ENCODE measurements around the gene SYCP3. TPM values are rescaled to one million over a fixed set of nuclear protein-coding genes. Genes with fewer than 3 reads are reported as not detected.
"Not testable (repeated sequence)": the region's sequence is repeated elsewhere in the genome, so short reads cannot be mapped to it uniquely, and the experiment has no call there.

Gene SYCP3
- total RNA-seq, 1 donor from 2014 or later = 0.44 TPM

DNA sequence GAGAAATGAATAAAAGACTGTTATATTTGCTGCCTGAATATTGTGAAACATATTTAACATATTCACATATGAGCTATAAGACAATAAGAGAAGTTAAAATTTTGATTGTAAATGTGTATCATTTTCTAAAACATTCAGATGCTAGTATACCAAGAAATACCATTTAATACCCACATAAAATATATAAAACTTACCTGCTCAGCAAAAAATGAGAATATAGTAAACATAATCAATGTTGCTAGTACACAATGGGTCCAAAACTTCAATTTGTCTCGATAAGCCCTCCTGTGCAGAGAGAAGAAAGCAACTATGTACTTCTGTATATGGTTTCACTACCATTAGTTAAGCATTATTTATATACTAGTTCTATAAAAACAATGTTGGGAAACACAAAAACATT lies 9.6 kb upstream of the SYCP3 start:
- H3K4me3 Mint-ChIP-seq = no peak overlapping the region
- H3K27ac Mint-ChIP-seq = no peak overlapping the region
- no peak for DNase-seq (ENCODE audit: low spot score)
- intact Hi-C loops (cut with micrococcal nuclease) = no loop called here
- no peaks in the 10 kb centered on the region for H3K27me3 Mint-ChIP-seq (ENCODE audit: insufficient read depth)
- H3K9me3 Mint-ChIP-seq = no peaks in the 10 kb centered on the region
- H3K4me1 Mint-ChIP-seq (ENCODE audit: low read depth) = no peaks in the 10 kb centered on the region
- H3K36me3 Mint-ChIP-seq (ENCODE audit: low read depth) = peaks cover 36% of the 10 kb centered on the region

DNA sequence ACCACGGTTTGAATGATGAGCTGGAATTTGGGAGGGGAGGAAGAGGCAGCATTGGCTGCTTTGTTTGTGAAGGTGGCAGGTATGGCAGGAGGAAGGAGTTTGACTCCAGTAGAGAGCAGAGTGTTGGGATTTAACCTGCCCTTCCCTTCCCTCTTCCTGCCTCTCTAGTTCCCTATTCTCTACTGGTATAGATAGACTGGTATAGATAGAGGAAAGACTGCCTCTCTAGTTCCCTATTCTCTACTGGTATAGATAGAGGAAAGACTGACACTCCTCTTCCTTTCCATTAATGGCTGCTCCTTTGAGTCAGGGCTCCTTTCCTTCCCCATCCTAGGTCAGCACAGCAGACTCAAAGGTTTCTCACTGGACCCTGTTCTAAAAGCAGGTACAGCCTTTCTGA lies 8.4 kb upstream of the SYCP3 start:
- no peak overlapping the region for H3K4me3 Mint-ChIP-seq
- no peaks in the 10 kb centered on the region for H3K4me1 Mint-ChIP-seq (ENCODE audit: low read depth)
- H3K27ac Mint-ChIP-seq = no peak overlapping the region
- H3K36me3 Mint-ChIP-seq (ENCODE audit: low read depth) = peaks cover 37% of the 10 kb centered on the region
- intact Hi-C loops (cut with micrococcal nuclease) = no loop called here
- H3K27me3 Mint-ChIP-seq (ENCODE audit: insufficient read depth) = no peaks in the 10 kb centered on the region
- no peaks in the 10 kb centered on the region for H3K9me3 Mint-ChIP-seq
- DNase-seq (ENCODE audit: low spot score) = no peak

DNA sequence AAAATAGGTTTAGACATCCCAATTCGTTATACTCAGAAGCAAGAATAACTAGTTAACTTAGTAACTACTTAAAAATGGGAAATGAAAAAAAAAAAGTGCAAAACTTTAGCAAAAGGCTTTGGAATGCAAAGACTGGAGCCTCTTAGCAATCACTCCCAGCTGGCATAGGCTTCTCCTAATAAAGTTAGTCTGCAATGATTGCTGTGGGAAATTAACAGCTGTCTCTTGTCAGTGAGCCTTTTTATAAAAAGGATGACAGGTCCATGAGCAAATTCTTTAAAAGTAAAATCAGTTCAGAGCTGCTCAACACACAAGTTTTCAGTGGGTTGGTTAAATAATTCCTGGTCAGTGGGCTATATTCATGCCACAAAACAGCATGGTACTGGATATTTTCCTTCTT lies 7.4 kb upstream of the SYCP3 start:
- Mint-ChIP-seq H3K27ac (no peak overlapping the region), H3K4me3 (no peak overlapping the region), H3K36me3 (ENCODE audit: low read depth) (peaks cover 32% of the 10 kb centered on the region), H3K9me3 (no peaks in the 10 kb centered on the region), H3K4me1 (ENCODE audit: low read depth) (no peaks in the 10 kb centered on the region), H3K27me3 (ENCODE audit: insufficient read depth) (no peaks in the 10 kb centered on the region)
- intact Hi-C loops (cut with micrococcal nuclease) = no loop called here
- DNase-seq (ENCODE audit: low spot score) = no peak

DNA sequence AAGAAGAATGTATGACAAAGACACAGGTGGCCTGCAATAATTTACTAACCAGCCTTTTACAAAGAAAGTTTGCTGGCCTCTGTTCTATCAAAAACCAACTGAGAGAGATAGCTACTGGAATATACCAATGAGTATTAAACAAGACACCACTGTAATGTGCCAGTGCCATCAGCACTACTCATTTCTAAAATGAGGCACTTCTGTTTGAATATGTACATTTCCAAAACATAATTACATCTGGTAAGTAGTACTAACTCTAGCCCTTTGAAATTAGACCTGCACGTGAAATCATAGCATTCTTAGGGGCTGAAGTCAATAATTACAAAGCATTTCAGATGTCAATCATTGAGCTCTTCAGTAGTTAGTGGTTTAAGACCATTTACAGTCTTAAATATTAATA lies 6.9 kb upstream of the SYCP3 start:
- peaks cover 31% of the 10 kb centered on the region for H3K36me3 Mint-ChIP-seq (ENCODE audit: low read depth)
- H3K4me1 Mint-ChIP-seq (ENCODE audit: low read depth) = no peaks in the 10 kb centered on the region

DNA sequence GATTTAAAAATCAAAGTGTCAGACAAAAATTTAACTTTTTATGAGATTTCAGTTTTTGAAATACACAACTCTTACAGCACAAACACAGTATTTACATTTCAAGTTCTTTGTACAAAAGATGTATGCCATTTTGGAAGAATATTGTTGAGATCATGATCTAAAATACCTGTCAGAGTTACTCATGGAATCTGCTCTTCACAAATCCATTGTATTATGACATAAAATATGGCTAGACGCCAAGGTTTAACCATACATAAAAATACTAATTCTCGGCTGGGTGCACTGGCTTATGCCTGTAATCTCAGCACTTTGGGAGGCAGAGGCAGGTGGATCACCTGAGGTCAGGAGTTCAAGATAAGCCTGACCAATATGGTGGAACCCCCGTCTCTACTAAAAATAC lies 6.2 kb upstream of the SYCP3 start:
- DNase-seq (ENCODE audit: low spot score) = no peak
- Mint-ChIP-seq H3K9me3 (no peaks in the 10 kb centered on the region), H3K4me1 (ENCODE audit: low read depth) (no peaks in the 10 kb centered on the region), H3K36me3 (ENCODE audit: low read depth) (peaks cover 28% of the 10 kb centered on the region), H3K27me3 (ENCODE audit: insufficient read depth) (no peaks in the 10 kb centered on the region), H3K4me3 (no peak overlapping the region), H3K27ac (no peak overlapping the region)
- intact Hi-C loops (cut with micrococcal nuclease) = no loop called here

More for the DNA sequence above, 6.9 kb upstream of the SYCP3 start:
- no peak overlapping the region for H3K27ac Mint-ChIP-seq
- no peaks in the 10 kb centered on the region for H3K9me3 Mint-ChIP-seq
- H3K4me3 Mint-ChIP-seq = no peak overlapping the region
- intact Hi-C loops (cut with micrococcal nuclease) = no loop called here
- DNase-seq (ENCODE audit: low spot score) = no peak
- no peaks in the 10 kb centered on the region for H3K27me3 Mint-ChIP-seq (ENCODE audit: insufficient read depth)

DNA sequence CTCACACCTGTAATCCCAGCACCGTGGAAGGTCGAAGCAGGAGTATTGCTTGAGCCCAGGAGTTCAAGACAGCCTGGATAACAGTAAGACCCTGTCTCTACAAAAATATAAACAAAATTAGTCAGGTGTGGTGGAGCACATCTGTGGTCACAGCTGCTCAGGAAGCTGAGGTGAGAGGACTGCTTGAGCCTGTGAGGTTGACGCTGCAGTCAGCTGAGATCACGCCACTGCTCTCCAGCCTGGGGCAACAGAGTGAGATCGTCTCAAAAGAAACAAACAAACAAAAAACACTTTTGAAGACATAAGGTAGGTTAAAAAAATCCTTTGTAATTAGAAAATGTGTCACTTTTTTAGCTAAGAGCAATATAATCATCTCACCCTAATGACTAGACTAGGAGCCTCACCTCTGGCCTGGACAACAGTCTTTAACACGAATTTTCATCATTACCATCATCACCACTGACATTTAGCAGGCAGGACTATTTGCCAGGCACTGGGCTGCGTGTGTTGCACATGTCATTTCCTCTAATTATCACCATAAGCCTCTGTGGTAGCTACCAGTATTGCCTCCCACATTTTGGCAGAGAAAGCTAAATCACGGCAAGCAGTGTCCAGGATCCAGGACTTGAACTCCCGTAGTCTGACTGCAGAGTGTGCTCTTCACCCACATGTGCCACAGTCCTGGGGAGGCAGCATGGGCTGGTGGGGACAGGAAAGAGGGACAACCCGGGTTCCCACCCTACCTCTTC lies 4.6 kb upstream of the SYCP3 start:
- peaks cover 22% of the 10 kb centered on the region for H3K36me3 Mint-ChIP-seq (ENCODE audit: low read depth)
- intact Hi-C loops (cut with micrococcal nuclease) = no loop called here
- H3K27ac Mint-ChIP-seq = no peak overlapping the region
- DNase-seq (ENCODE audit: low spot score) = no peak
- no peaks in the 10 kb centered on the region for H3K4me1 Mint-ChIP-seq (ENCODE audit: low read depth)
- no peaks in the 10 kb centered on the region for H3K27me3 Mint-ChIP-seq (ENCODE audit: insufficient read depth)
- H3K9me3 Mint-ChIP-seq = no peaks in the 10 kb centered on the region
- no peak overlapping the region for H3K4me3 Mint-ChIP-seq

DNA sequence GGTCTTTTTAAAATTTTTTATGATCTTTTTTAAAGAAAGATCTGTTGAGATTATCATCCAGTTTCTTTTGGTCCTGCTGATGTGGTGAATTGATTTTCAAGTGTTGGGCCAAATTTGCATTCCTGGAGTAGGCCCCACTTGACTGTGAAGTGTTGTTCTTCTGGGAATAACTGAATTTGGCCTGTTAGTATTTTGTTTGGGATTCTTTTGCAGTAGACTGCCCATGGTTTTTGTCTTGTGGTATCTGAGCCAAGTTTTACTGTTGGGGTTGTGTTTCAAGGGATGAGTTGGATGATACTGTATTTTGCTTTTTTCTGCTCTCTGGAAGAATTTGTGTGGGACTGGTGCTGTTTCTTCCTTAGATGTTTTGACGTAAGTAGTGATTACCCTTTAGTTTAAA lies 4.0 kb upstream of the SYCP3 start:
- no peak overlapping the region for H3K4me3 Mint-ChIP-seq
- H3K4me1 Mint-ChIP-seq (ENCODE audit: low read depth) = no peaks in the 10 kb centered on the region
- no peaks in the 10 kb centered on the region for H3K9me3 Mint-ChIP-seq
- intact Hi-C loops (cut with micrococcal nuclease) = no loop called here
- H3K36me3 Mint-ChIP-seq (ENCODE audit: low read depth) = peaks cover 18% of the 10 kb centered on the region
- DNase-seq (ENCODE audit: low spot score) = no peak
- no peaks in the 10 kb centered on the region for H3K27me3 Mint-ChIP-seq (ENCODE audit: insufficient read depth)
- no peak overlapping the region for H3K27ac Mint-ChIP-seq

DNA sequence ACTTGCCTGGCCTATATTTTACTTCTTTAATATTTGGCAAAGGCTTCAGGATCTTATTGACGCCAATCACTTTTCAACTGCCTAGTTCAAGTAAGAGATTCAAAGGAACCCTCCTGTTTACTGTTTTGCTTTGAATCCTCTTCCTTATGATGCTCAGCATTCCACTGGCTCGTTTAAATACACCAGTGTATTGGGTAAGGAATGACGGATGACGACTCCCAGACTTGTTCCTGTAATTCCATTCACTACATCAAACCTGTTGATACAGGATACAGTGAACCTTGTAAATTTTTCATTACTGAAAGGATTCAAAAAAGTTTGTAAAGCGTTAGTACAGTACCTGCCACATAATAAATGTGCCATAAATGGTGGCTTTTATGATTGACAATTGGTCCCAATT lies 1.7 kb upstream of the SYCP3 start:
- H3K9me3 Mint-ChIP-seq = no peaks in the 10 kb centered on the region

DNA sequence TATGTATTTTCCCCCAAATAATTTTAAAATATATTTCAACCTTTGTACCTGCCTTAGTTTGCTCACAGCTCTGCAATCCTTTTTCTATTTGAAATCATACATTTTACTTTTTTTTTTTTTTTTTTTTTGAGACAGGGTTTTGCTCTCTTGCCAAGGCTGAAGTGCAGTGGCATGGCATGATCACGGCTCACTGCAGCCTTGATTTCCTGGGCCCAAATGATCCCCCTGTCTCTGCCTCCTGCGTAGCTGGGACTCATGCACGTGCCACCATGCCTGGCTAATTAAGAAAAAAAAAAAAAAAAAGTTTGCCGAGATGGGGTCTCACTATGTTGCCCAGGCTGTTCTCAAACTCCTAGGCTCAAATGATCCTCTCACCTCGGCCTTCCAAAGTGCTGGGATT lies 1.3 kb upstream of the SYCP3 start:
- no peaks in the 10 kb centered on the region for H3K9me3 Mint-ChIP-seq
- peaks cover 13% of the 10 kb centered on the region for H3K36me3 Mint-ChIP-seq (ENCODE audit: low read depth)
- no peak overlapping the region for H3K4me3 Mint-ChIP-seq
- no peaks in the 10 kb centered on the region for H3K27me3 Mint-ChIP-seq (ENCODE audit: insufficient read depth)
- H3K27ac Mint-ChIP-seq = no peak overlapping the region
- DNase-seq (ENCODE audit: low spot score) = no peak
- intact Hi-C loops (cut with micrococcal nuclease) = no loop called here
- H3K4me1 Mint-ChIP-seq (ENCODE audit: low read depth) = no peaks in the 10 kb centered on the region

More for the DNA sequence above, 1.7 kb upstream of the SYCP3 start:
- no peak for DNase-seq (ENCODE audit: low spot score)
- intact Hi-C loops (cut with micrococcal nuclease) = no loop called here
- Mint-ChIP-seq H3K4me1 (ENCODE audit: low read depth) (no peaks in the 10 kb centered on the region), H3K27ac (no peak overlapping the region), H3K4me3 (no peak overlapping the region), H3K36me3 (ENCODE audit: low read depth) (peaks cover 13% of the 10 kb centered on the region), H3K27me3 (ENCODE audit: insufficient read depth) (no peaks in the 10 kb centered on the region)

DNA sequence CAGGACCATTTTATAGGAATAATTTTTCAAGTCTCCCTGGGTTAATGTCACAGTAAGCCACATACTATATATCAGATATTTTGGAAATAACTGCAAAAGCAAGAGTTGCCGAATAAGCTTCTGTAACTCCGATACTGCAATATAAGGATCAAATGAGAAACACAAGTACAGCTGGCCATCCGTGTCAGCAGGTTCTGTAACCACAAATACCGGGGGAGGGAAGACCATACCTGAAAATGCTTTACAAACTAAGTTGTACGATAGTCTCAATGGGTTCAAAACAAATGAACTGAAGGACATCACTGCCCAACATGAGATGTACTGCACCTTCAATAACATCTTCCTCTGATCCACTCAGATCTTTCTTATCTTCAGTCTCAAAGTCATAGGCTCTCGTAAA lies 1.8 kb downstream of the SYCP3 start:
- no peak for DNase-seq (ENCODE audit: low spot score)
- Mint-ChIP-seq H3K27ac (no peak overlapping the region), H3K36me3 (ENCODE audit: low read depth) (no peaks in the 10 kb centered on the region), H3K4me3 (no peak overlapping the region), H3K9me3 (no peaks in the 10 kb centered on the region), H3K27me3 (ENCODE audit: insufficient read depth) (no peaks in the 10 kb centered on the region), H3K4me1 (ENCODE audit: low read depth) (no peaks in the 10 kb centered on the region)
- intact Hi-C loops (cut with micrococcal nuclease) = no loop called here

DNA sequence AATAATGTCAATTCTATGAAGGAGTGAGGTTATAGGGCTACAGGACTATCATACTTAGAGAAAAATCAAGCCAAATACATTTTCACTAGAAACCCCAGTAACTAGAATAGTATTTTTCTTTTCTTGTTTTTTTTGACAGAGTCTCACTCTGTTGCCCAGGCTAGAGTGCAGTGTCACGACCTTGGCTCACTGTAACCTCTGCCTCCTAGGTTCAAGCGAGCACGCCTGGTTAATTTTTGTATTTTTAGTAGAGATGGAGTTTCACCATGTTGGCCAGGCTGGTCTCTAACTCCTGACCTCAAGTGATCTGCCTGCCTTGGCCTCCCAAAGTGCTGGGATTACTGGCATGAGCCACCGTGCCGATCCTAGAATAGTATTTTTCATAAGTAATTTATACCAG lies 4.8 kb downstream of the SYCP3 start:
- H3K27ac Mint-ChIP-seq; H3K9me3 Mint-ChIP-seq; H3K36me3 Mint-ChIP-seq (ENCODE audit: low read depth); DNase-seq (ENCODE audit: low spot score); intact Hi-C loops (cut with micrococcal nuclease); H3K4me1 Mint-ChIP-seq (ENCODE audit: low read depth); H3K4me3 Mint-ChIP-seq; H3K27me3 Mint-ChIP-seq (ENCODE audit: insufficient read depth): not testable (repeated sequence)

DNA sequence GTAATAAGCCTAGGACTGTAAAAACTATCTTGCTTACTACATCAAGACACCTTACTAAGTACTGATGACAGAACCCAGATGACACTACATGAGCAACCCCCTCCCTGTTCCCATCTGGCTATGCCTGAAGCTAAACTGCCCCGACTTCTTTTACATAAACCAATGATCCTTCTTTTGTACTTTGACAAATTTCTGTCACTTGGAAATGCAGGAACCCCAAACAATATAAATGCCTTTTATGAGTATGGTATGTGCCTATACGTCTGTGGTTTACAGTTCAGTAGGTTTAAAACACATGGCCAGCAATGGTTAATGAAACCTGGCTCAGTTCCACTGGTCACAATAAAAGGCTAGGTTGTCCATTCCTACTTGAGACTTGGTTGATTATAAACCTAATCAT lies 6.1 kb downstream of the SYCP3 start:
- intact Hi-C loops (cut with micrococcal nuclease) = no loop called here
- H3K27ac Mint-ChIP-seq = no peak overlapping the region
- H3K4me1 Mint-ChIP-seq (ENCODE audit: low read depth) = no peaks in the 10 kb centered on the region
- no peak overlapping the region for H3K4me3 Mint-ChIP-seq
- peaks cover 2% of the 10 kb centered on the region for H3K36me3 Mint-ChIP-seq (ENCODE audit: low read depth)
- H3K27me3 Mint-ChIP-seq (ENCODE audit: insufficient read depth) = no peaks in the 10 kb centered on the region
- no peak for DNase-seq (ENCODE audit: low spot score)
- no peaks in the 10 kb centered on the region for H3K9me3 Mint-ChIP-seq

DNA sequence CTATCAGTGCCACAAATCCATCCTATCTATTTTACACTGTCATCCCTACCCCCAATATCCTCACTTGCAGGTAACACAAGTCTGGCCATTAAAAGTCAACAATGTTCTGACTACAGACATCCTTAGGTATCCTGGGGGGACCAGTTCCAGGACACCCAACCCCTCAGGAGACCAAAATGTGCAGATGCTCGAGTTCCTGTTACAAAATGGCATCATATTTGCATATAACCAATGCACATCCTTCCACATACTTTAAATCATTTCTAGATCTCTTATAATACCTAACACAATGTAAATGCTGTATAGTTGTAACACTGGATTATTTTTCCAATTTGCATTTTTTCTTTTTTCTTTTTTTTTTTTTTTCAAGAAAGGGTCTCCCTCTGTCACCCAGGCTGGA lies 6.9 kb downstream of the SYCP3 start:
- DNase-seq (ENCODE audit: low spot score) = no peak
- H3K27me3 Mint-ChIP-seq (ENCODE audit: insufficient read depth) = no peaks in the 10 kb centered on the region
- intact Hi-C loops (cut with micrococcal nuclease) = no loop called here

DNA sequence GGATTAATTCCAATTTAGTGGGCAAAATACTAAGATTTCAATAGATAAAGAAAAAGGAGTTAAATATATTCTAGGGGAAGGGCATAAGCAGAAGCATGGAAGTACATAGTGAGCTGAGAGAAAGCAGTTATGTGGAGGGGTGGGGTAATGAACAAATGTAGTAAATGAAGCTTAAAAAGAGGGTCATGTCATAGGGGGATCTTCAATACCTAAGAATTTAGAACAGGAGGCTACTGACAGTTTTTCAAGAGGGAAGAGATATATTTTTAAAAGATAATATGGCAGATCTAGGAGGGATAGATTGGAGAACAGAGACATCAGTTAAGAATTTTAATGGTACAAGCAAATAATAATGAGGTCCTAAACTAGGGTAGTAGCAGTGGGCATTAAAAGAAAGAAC lies 9.4 kb downstream of the SYCP3 start:
- no peaks in the 10 kb centered on the region for H3K9me3 Mint-ChIP-seq
- intact Hi-C loops (cut with micrococcal nuclease) = no loop called here
- peaks cover 2% of the 10 kb centered on the region for H3K36me3 Mint-ChIP-seq (ENCODE audit: low read depth)
- H3K27ac Mint-ChIP-seq = no peak overlapping the region
- H3K4me1 Mint-ChIP-seq (ENCODE audit: low read depth) = peaks cover 9% of the 10 kb centered on the region
- no peaks in the 10 kb centered on the region for H3K27me3 Mint-ChIP-seq (ENCODE audit: insufficient read depth)
- no peak for DNase-seq (ENCODE audit: low spot score)
- no peak overlapping the region for H3K4me3 Mint-ChIP-seq

More for the DNA sequence above, 6.9 kb downstream of the SYCP3 start:
- no peaks in the 10 kb centered on the region for H3K4me1 Mint-ChIP-seq (ENCODE audit: low read depth)
- H3K36me3 Mint-ChIP-seq (ENCODE audit: low read depth) = peaks cover 2% of the 10 kb centered on the region
- H3K4me3 Mint-ChIP-seq = no peak overlapping the region
- no peak overlapping the region for H3K27ac Mint-ChIP-seq
- H3K9me3 Mint-ChIP-seq = no peaks in the 10 kb centered on the region

All from activated T-helper 1 cell treated with anti-CD3 and anti-CD28 coated beads, Interleukin-12 subunit alpha, Interleukin-12 subunit beta, Interleukin-2, Interleukin-4 antibody, amounts not matched to agents 30 ng/mL and 10 ng/mL and 1 ng/mL, durations not matched to agents 14 hours and 24 hours and 36 hours (primary cell).